HG03066 (cell line): ENCODE results near the gene UNC13C.
A peak's percentile ranks its signal among the peaks of the same experiment; 100 is the strongest.

Source experiments
- ATAC-seq: cut with Tn5 transposase; IDR thresholded peaks from one replicate; pipeline ENCODE4 v1.9.1; 2021; ENCODE audit warnings: low read depth; ENCODE audit not compliant: unreplicated experiment

The UNC13C gene

DNA sequence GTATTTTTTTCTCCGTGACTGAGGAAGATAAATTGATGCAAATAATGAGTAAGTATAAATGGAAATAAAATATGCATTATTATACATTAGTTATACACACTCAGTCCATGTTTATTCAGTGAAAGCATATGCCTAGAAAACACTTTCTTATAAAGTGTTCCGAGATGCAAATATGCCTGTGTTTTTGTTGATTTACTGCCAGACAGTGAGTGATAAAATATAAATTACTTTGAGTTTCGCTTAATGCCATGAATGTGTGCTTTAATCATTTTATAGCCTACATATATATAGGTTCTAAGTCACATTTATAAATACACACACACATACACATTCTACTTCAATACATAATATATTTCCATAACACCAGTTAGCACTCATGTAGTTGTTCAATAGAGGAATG is 569.2 kb downstream of the UNC13C start:
- ATAC-seq, result no peak

DNA sequence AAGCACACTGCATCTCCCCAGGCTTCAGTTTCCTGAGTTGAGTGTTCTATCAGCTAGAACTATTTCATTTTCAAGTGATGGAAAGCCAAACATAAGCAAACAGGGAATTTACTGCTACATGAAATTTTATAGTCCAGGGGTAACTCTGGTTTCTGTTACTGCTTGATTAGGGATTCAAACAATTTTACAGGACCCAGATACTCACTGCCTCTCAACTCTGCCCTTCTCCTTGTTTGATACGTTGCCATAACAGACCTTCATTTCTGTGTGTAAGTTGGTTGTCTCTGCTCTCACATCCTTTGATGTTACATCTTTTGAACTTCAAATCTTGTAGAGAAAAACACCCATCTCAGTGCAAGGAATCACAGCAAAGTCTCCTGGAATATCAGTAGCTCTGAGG is 572.7 kb downstream of the UNC13C start:
- no peak for ATAC-seq

DNA sequence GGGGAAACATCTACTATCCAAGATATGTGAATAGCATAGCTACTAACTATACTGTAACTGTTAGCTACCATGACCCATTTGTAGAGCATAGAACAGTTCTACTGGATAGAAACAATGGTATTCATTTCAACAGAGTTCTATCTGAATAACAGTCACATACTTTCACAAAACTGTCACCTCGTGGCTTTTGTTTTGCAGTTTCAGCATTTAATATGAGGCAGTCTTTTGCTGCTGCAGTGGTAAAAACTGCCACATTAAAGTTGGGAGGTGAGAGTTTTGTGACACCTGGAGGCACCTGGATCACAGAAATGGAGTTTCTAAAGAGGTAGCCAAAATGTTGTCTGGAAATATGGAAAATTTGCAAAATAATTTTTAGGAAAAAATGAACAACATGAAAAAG is 578.0 kb downstream of the UNC13C start:
- no peak for ATAC-seq

DNA sequence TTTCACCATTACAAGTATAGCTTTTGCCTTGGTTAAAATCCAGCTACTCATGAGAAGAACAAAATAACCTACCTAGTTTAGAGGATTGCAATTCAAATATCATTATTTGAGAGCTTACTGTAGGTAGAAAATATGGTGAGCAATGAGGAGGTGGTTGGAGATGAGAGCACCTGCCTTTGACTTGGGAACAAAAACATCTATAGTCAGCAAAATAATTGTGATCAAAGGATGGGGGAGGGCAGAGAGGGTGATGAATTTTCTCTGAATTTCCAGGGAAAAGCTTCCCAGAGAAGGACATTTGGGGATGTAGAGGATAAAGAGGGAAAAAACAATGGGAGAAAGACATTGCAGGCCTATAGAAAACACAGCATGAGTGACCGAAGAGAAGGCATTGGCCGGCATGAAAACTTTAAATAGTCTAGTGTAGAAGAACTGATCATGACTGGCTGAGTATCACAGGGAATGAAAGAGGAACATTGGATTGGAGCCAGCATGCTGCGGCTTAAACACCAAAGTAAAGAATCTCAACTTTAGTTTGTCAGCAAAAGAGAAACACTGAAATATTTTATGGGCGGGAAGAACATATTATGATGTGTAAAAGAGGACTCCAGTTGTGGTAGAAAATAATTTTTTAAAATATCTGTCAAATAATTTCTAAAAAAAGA is 581.3 kb downstream of the UNC13C start:
- ATAC-seq, result no peak

DNA sequence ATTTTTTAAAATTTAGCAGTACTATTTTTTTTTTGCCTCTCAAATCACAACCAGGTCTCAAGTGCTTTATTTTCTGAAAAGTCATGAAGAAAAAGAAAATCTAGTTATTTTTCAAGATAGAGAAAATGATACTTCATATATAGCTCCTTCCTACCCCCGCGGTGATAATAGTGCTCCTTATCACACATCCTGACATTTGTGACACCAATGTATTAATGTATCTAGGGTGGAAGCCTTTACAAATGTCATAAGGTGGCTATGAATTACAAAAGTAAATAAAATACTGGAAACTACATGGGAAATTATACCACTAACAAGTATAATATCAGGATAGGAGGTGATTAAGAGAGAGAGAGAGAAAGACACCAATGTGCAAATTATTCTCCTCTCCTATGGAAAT is 582.2 kb downstream of the UNC13C start:
- ATAC-seq, result no peak

DNA sequence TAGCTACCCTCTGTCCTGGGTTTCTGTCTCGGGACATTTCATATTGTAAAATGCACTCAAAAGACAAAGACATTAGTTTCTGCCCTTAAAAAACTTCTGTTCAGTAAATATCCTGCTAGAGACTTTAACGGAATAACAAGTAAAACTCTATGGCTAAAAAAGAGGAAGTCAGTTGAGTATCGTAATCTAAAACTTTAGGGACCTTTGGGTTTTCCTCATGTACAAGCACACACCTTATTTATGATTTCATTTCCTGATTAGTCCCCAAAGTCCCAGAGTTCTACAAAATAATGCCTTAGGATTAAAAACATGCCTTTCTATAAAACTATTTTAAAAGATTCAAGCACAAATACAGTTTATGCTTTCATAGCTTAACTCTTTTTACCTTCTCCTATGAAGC is 585.9 kb downstream of the UNC13C start:
- no peak for ATAC-seq

DNA sequence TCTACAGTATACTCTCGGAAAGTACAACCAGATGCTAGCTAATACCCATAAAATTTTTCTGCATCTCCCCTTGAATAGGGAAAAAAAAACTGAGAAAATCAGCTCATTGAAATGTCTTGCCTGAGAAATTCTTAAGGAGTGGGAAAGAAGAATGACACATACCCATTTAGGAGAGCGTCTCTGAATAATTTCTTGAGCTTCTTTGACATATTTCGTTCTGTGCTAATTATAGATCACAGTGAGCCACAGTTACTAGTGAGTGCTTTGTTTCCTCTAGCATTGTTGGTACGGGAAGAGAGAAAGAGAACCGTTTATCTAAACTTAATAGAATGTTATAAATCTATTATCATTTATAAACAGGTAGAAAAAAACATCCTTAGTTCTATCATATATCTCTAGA is 588.4 kb downstream of the UNC13C start:
- no peak for ATAC-seq

DNA sequence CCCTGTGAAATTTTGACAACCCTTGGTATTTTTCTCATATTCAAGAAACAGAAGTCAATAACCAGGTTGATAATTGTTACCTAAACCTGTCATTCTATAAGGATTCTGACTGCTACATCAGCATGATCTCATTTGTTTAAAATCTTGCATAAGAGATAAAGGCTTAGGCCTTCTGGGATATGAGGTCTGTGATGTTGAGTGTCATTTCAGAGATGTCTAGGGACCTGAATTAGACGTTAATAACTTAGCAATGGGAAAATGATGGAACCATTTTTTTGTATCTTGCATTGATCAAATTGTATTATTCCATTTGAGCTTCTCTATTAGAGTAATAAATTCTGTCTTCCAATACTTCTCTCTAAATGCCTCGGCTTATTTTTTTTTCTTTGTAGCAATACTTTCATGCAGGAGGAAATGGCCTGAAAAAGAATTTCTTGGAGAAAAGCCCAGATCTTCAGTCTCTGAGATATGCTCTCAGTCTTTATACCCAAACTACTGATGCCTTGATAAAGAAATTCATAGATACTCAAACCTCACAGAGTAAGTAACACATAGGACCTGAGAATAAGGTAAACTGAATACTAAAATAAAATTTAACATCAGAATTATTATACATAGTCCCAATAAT is 589.3 kb downstream of the UNC13C start:
- no peak for ATAC-seq

DNA sequence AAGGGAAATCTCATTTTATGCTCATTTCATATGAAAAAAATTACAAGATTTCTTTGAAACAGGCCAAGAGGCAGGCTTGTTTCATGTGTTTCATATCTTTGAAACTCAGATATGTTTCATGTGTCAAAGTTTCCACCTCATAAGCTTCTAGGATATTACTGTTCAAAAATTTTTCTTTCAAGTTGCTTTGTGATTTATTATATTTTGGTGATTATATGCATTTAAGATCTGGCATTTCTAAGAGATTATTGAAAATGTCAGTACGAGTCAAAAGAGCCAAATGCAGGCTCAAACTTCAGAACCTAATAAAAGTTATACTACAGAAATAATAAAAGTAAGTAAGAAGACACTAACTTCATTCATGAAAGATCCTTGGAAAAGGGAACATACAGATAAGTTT is 590.1 kb downstream of the UNC13C start:
- no peak for ATAC-seq

DNA sequence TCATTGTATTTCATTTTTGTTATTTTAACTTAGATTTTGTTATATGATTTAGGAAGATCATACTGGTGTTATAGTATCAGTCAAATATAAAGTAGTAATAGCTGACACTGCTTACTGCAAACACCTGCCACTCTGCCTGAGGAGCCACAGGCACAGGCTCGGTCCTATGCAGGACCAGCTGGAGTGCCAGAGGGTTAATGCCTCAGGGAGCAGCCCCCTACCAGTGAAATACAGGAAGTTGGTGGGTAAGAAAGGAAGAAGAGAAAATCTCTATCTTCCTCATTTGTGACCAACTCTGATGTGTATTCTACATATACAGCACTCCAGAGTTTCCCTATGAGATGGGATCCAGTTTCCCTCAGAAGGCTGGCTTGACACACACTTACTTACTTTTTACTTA is 593.3 kb downstream of the UNC13C start:
- ATAC-seq, result no peak

DNA sequence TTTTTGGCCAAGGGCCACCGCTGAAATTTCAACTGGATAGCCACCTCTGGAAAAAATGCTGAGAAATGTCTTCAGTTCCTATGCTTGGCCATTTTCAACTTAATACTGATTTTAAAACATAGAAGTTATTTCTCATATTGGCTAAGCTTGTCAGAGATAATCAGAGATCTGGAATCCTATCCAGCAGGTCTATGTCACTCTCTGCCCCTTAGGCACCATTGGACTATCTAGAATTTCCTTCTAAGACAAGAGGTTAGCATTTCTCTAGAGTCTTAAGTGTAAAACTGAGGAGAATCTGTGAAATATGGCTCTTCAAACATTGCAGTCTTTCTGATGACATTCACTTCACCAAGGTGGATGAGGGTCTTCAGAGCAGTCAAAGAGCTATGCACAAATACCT is 597.3 kb downstream of the UNC13C start:
- no peak for ATAC-seq

DNA sequence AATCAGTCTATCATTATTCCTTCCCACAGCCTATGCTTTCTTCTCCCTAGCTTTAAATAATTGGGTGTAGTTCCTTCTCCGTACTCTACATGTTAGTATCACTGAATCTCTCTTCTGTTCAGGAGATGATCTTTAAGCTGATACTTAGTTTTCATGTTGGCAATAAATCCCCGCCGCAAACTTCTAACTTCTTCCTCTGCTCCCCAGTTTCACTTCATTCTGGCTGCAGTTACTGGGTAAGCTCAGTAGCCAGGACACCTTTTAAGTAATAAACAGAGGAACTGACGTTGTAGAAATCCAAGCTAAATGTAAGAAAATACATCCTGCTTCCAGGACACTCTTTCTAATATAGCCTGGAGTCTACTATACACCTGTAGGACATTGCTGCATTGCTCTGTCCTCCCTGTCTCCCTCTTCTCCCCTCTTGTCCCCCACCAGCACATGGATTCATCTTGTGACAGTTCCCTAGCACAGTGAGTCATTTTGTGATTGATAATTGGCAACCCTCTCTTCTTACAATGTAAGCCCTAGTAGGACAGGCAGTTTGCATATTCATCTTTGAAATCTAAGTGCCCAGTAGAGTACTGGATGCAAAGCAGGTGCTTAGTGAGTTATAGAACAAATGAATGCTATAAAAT is 598.2 kb downstream of the UNC13C start:
- no peak for ATAC-seq

DNA sequence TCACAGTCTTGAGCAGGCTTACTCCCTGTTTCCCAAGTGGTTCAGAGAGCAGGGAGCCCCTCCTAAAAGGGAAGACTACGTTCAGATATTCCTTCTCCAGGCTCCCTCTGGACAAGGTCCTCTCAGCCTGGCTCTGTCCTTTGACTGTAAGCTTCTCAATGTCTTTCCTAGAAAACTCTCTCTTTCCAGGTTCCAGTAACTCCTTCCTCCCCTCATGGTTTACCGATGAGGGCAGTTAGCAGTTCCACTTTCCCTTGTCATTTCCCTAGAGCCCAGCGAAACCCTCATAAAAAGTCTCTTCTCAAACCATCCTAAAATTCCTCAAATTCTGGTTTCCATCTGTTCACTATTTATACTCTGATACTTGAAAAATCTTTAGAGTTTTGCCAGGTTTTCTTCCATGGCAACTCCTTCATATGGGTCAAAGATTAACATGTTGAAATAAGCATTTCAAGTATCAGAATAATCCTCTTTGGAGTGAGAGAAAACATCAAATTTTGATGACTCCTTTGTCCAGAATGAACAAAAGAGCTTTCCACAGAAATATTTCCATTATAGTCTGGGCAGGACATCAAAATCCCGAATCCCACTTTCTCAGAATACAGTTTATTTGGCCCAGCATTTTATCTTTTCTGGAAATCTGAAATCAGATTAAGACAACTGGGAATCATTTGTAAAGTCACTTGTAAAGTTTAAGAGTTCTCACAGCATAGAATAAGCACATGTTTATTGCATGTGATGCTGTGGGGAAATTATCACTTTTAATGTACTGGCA is 599.4 kb downstream of the UNC13C start:
- ATAC-seq, result no peak

DNA sequence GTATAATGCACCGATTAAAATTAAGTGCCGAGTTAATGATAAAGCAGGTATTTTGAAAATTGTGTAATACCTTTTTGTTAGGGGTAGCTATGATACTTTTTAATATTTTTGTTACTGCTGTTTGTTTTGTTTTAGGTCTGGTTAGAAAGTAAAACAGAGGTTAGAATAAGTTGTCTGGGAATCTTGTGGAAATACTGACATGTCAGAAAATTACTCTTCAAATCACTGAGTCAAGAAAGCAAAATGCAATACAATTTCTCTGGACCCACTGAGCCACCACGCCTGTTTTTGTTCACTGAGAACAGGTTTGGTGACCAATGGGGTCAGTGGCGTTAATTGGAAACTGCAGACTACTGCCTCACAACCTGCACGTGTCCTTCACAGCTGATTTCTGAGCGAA is 601.6 kb downstream of the UNC13C start:
- no peak for ATAC-seq

DNA sequence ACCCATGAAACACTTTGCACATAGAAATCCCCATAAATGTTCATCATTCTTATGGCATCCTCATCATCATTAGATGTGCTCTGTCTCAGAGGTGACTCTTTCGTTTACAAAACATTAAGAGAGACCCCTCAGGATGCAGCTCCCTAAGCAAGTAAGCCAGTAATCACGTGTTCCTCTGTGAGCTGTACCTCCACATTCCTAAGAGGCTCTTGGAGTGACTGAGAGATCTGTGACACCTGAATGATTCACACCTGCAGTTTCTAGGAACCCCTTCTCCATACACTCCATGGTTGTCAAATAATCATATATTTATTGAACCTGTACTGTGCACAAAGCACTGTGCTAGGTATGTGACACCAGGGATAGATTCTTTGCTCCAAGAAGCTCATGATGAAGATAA is 602.4 kb downstream of the UNC13C start:
- no peak for ATAC-seq

DNA sequence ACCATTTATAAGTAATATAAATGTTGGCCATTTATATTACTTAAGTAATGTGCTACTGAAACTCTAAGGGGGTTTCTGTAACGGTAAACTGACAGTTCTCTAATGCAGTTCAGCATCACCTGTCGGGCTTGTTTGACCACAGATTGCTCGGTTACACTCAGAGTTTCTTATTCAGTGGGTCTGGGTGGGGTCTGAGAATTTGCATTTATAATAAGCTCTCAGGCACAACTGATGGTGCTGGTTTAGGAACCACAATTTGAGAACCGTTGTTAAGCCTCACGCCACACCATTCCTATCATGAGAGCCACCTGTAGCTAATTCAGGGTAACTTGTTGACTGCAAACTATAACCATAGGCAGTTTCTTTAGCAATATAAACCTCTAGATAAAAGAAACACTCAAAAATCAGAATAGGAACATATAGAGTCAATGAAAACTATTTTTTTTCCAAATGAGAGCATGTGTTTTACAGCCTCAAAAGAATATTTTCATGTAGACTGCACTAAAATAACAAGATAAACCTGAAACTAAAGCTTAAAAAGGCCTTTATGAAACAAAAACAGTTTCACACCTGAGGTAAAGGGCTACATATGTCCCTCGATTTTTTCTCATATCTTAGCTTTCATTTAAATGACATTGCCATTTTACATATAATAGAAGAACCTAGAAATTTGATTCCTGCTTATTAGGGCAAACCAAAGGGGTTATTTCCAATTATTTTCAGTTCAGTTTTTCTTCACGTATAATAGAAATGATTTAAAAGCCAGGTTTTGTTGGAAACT is 604.8 kb downstream of the UNC13C start:
- peak; percentile 69 for ATAC-seq

DNA sequence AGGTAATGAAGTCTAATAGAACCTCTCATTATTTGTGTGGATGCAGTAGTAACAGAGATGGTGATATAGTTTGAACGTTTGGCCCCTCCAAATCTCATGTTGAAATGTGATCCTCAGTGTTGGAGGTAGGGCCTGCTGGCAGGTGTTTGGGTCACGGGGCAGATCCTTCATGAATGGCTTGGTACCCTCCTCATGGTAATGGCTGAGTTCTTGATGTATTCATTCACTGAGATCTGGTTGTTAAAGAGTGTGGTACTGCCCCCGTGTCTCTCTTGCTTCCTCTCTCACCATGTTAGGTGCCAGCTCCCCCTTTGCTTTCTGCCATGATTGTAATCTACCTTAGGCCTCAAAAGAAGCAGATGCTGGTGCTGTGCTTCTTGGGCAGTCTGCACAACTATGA is 606.8 kb downstream of the UNC13C start:
- ATAC-seq, result no peak

DNA sequence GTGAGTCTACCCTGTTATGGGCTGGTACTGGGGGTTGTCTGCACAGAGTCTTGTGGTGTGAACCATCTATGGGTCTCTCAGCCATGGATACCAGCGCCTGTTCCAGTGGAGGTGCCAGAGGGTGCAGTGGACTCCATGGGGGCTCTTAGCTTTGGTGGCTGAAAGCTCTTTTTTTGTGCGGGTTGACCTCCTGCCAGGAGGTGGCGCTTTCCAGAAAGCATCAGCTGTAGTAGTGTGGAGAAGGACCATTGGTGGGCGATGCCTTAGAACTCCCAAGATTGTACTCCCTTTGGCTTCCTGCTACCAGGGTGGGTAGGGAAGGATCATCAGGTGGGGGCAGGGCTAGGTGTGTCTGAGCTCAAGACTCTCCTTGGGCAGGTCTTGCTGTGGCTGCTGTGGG is 615.9 kb downstream of the UNC13C start:
- no peak for ATAC-seq

DNA sequence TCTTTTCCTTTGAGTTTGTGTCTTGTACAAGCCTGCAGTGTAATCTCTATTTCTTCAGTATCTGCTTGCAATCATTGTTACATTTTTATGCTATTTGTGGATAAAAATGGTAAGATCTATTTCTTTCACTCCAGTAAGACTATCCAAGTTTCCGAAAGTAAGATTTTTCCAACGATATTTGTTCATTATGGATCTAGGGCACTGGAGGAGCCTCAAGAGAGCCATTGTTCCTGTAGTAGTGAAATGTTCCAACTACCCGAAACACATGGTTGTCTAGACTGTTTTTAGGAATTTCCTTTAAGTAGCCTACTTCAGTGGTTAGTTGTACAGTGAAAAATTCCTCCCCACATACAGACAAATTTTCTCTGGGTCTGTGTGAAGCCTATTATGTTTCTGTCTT is 621.1 kb downstream of the UNC13C start:
- no peak for ATAC-seq

DNA sequence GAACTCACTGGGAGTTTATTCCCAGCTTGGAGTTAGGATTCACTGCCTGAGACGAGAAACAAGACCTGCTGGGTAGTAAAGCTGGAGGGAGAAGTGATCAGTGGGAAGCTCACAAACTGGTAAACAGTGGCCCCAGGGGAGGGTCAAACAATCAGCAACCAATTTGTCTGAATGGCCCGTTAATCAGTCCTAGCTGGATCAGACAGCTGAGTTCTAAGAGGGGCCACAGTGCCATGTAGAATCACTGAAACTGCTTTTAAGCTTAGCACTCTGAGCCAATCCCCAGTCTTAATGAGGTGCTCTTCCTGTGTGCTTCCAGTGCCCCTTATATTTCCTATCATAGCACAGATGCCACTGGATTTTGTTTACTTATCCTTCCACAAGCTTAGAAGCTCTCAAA is 626.8 kb downstream of the UNC13C start:
- ATAC-seq, result no peak

DNA sequence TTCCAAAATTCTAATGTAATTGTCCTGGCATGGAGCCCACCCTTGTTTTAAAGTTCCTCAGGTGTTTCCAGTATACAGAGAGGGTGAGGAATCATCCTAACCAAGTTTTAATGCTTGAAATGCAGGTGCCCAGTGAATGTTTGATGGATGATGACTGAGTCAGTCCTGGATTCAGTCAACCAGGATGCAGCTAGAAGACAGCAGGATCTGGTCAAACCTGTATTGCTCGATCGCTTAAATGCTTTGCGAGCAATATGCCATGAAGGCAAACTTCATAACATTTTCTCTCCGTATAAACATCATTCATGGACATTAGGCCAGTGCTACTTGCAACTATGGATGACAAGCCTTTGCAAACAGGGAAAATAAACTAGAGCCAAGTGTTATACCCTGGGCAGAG is 627.3 kb downstream of the UNC13C start:
- ATAC-seq, result no peak
